ENCODE data around the gene TIGD4.
"Not testable (repeated sequence)": the region's sequence is repeated elsewhere in the genome, so short reads cannot be mapped to it uniquely, and the experiment has no call there.

GRCh38 chr4:152765069-152765737, 14.3 kb downstream of the TIGD4 start:
- TF ChIP-seq, protein P1, sequence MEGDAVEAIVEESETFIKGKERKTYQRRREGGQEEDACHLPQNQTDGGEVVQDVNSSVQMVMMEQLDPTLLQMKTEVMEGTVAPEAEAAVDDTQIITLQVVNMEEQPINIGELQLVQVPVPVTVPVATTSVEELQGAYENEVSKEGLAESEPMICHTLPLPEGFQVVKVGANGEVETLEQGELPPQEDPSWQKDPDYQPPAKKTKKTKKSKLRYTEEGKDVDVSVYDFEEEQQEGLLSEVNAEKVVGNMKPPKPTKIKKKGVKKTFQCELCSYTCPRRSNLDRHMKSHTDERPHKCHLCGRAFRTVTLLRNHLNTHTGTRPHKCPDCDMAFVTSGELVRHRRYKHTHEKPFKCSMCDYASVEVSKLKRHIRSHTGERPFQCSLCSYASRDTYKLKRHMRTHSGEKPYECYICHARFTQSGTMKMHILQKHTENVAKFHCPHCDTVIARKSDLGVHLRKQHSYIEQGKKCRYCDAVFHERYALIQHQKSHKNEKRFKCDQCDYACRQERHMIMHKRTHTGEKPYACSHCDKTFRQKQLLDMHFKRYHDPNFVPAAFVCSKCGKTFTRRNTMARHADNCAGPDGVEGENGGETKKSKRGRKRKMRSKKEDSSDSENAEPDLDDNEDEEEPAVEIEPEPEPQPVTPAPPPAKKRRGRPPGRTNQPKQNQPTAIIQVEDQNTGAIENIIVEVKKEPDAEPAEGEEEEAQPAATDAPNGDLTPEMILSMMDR (IDR thresholded peaks at IDR 0.05): not testable (repeated sequence)
- TF ChIP-seq POLR2A (IDR thresholded peaks at IDR 0.05): not testable (repeated sequence)

All from body of pancreas (tissue), 4 donors.